ENCODE measurements around the gene GRK3.

GRK3 gene

GRCh38 chr22:25628494-25628893 lies 64.0 kb downstream of the GRK3 start:
- peaks cover 0 to 30% (median 7%) of the 10 kb centered on the region in 4 donors for H3K4me1 ChIP-seq
- intact Hi-C loops (cut with DNase I; ENCODE audit: low total_unique reads): no loop called here

GRCh38 chr22:25629613-25630012 lies 65.1 kb downstream of the GRK3 start:
- no peaks in the 10 kb centered on the region for H3K36me3 ChIP-seq

More at GRCh38 chr22:25628494-25628893, 64.0 kb downstream of the GRK3 start:
- TF ChIP-seq, protein P1, sequence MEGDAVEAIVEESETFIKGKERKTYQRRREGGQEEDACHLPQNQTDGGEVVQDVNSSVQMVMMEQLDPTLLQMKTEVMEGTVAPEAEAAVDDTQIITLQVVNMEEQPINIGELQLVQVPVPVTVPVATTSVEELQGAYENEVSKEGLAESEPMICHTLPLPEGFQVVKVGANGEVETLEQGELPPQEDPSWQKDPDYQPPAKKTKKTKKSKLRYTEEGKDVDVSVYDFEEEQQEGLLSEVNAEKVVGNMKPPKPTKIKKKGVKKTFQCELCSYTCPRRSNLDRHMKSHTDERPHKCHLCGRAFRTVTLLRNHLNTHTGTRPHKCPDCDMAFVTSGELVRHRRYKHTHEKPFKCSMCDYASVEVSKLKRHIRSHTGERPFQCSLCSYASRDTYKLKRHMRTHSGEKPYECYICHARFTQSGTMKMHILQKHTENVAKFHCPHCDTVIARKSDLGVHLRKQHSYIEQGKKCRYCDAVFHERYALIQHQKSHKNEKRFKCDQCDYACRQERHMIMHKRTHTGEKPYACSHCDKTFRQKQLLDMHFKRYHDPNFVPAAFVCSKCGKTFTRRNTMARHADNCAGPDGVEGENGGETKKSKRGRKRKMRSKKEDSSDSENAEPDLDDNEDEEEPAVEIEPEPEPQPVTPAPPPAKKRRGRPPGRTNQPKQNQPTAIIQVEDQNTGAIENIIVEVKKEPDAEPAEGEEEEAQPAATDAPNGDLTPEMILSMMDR (IDR thresholded peaks at IDR 0.05): no peak
- DNase-seq: no peak
- Histone ChIP-seq H3K27ac (no peak overlapping the region), H3K36me3 (no peaks in the 10 kb centered on the region), H3K9me3 (no peaks in the 10 kb centered on the region), H3K4me3 (no peak overlapping the region), H3K27me3 (no peaks in the 10 kb centered on the region)

GRCh38 chr22:25630447-25630846 lies 66.0 kb downstream of the GRK3 start:
- TF ChIP-seq, protein P1 (IDR thresholded peaks at IDR 0.05): no peak
- Histone ChIP-seq H3K4me3 (no peak overlapping the region), H3K4me1 (peaks cover 0 to 30% (median 7%) of the 10 kb centered on the region in 4 donors), H3K27me3 (no peaks in the 10 kb centered on the region), H3K36me3 (no peaks in the 10 kb centered on the region), H3K27ac (peak overlapping the region in 1 of 2 donors; percentile 7), H3K9me3 (no peaks in the 10 kb centered on the region)
- DNase-seq: no peak
- intact Hi-C loops (cut with DNase I; ENCODE audit: low total_unique reads): no loop called here

More at GRCh38 chr22:25629613-25630012, 65.1 kb downstream of the GRK3 start:
- Histone ChIP-seq H3K4me3 (no peak overlapping the region), H3K27me3 (no peaks in the 10 kb centered on the region), H3K4me1 (peaks cover 0 to 30% (median 7%) of the 10 kb centered on the region in 4 donors), H3K27ac (no peak overlapping the region), H3K9me3 (no peaks in the 10 kb centered on the region)
- intact Hi-C loops (cut with DNase I; ENCODE audit: low total_unique reads): no loop called here
- TF ChIP-seq, protein P1 (IDR thresholded peaks at IDR 0.05): no peak
- no peak for DNase-seq

DNA sequence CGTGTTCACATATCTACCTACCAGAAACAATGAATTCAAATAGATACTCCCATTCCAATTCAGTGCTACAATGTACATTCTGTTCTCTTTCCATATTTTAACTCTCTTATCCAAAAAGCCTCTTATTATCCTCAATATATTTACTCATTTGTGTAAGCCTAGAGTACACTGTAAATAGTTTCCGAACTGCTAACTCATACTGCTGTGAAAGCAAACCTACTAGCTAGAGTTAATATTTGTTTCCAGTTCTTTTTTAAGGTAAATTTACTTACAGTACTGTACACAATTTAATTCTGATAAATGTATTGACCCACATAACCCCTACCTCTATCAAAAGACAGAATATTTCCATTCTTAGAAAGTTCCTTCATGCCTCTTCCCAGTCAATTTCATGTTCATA lies 71.8 kb downstream of the GRK3 start:
- DNase-seq: no peak
- Histone ChIP-seq H3K9me3 (peaks cover 0 to 3% (median 0%) of the 10 kb centered on the region in 3 donors), H3K27me3 (no peaks in the 10 kb centered on the region), H3K27ac (no peak overlapping the region), H3K4me3 (no peak overlapping the region), H3K36me3 (no peaks in the 10 kb centered on the region), H3K4me1 (peaks cover 0 to 4% (median under 1%) of the 10 kb centered on the region in 4 donors)
- TF ChIP-seq, protein P1 (IDR thresholded peaks at IDR 0.05): no peak
- intact Hi-C loops (cut with DNase I; ENCODE audit: low total_unique reads): no loop called here

- no peak overlapping the region for H3K27ac ChIP-seq
- H3K27me3 ChIP-seq: no peaks in the 10 kb centered on the region
- intact Hi-C loops (cut with DNase I; ENCODE audit: low total_unique reads): no loop called here
- H3K4me1 ChIP-seq: no peaks in the 10 kb centered on the region
- H3K4me3 ChIP-seq: no peak overlapping the region
- peaks cover 0 to 3% (median 0%) of the 10 kb centered on the region in 3 donors for H3K9me3 ChIP-seq
- no peaks in the 10 kb centered on the region for H3K36me3 ChIP-seq
- TF ChIP-seq, protein P1 (IDR thresholded peaks at IDR 0.05): no peak
- no peak for DNase-seq
Observed at GRCh38 chr22:25637032-25637431, 72.6 kb downstream of the GRK3 start.

- no peaks in the 10 kb centered on the region for H3K27me3 ChIP-seq
- intact Hi-C loops (cut with DNase I; ENCODE audit: low total_unique reads): no loop called here
- no peak overlapping the region for H3K4me3 ChIP-seq
- no peak overlapping the region for H3K27ac ChIP-seq
- TF ChIP-seq, protein P1 (IDR thresholded peaks at IDR 0.05): no peak
- H3K36me3 ChIP-seq: no peaks in the 10 kb centered on the region
- H3K4me1 ChIP-seq: no peaks in the 10 kb centered on the region
- H3K9me3 ChIP-seq: peaks cover 0 to 3% (median 0%) of the 10 kb centered on the region in 3 donors
- DNase-seq: no peak
Observed at GRCh38 chr22:25637672-25638071, 73.2 kb downstream of the GRK3 start.
